ENCODE data around the gene PRDM16.

- TF ChIP-seq NFIC (IDR thresholded peaks at IDR 0.05; ENCODE audit: borderline replicate concordance): no peak
- TF ChIP-seq SMC3 (IDR thresholded peaks at IDR 0.05; ENCODE audit: low read depth, low read length): no peak
- TF ChIP-seq EP300 (IDR thresholded peaks at IDR 0.05; ENCODE audit: borderline replicate concordance in 1 of 2, low read depth in 1 of 2, low read length in 1 of 2): no peak
- TF ChIP-seq, protein P1, sequence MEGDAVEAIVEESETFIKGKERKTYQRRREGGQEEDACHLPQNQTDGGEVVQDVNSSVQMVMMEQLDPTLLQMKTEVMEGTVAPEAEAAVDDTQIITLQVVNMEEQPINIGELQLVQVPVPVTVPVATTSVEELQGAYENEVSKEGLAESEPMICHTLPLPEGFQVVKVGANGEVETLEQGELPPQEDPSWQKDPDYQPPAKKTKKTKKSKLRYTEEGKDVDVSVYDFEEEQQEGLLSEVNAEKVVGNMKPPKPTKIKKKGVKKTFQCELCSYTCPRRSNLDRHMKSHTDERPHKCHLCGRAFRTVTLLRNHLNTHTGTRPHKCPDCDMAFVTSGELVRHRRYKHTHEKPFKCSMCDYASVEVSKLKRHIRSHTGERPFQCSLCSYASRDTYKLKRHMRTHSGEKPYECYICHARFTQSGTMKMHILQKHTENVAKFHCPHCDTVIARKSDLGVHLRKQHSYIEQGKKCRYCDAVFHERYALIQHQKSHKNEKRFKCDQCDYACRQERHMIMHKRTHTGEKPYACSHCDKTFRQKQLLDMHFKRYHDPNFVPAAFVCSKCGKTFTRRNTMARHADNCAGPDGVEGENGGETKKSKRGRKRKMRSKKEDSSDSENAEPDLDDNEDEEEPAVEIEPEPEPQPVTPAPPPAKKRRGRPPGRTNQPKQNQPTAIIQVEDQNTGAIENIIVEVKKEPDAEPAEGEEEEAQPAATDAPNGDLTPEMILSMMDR (IDR thresholded peaks at IDR 0.05): no peak
- no peak for TF ChIP-seq NRF1 (IDR thresholded peaks at IDR 0.05; ENCODE audit: low read depth, low read length)
- TF ChIP-seq POLR2AphosphoS5 (IDR thresholded peaks at IDR 0.05; ENCODE audit: low read depth, low read length): no peak
- no peak for TF ChIP-seq EZH2phosphoT487 (IDR thresholded peaks at IDR 0.05; ENCODE audit: borderline replicate concordance, low read depth)
- no peak for TF ChIP-seq RAD21 (IDR thresholded peaks at IDR 0.05; ENCODE audit: low read length)
- no peak for TF ChIP-seq TCF12 (IDR thresholded peaks at IDR 0.05)
- TF ChIP-seq GABPA (IDR thresholded peaks at IDR 0.05; ENCODE audit: low read depth): no peak
Observed at GRCh38 chr1:3436451-3436850, 367.4 kb downstream of the PRDM16 start.

Data from SK-N-SH (cell line).